Neural cell (in vitro differentiated cells): Measurements from ENCODE around the gene C1QTNF9B.

Experiments
- EP300 ChIP-seq: fragments of 450-650 bp; conservative IDR thresholded peaks from 2 replicates; pipeline ENCODE4 v1.6.1; 2014; ENCODE audit warnings: antibody characterized with exemption, mild to moderate bottlenecking, moderate library complexity; ENCODE audit not compliant: poor library complexity, severe bottlenecking
- POLR2AphosphoS5 ChIP-seq: IDR thresholded peaks from 2 replicates; pipeline ENCODE4 v1.6.1; 2012
- TAF1 ChIP-seq: IDR thresholded peaks from 2 replicates; pipeline ENCODE4 v1.6.1; 2012; ENCODE audit warnings: low read depth
- TF ChIP-seq, protein P1 (sequence below): fragments of 450-650 bp; IDR thresholded peaks from 2 replicates; pipeline ENCODE4 v1.5.1; 2014; ENCODE audit warnings: antibody characterized with exemption, mild to moderate bottlenecking, moderate library complexity; ENCODE audit not compliant: poor library complexity, severe bottlenecking
- TF ChIP-seq, protein P2 (sequence below): IDR thresholded peaks from 2 replicates; pipeline ENCODE4 v1.6.1; 2012; ENCODE audit warnings: borderline replicate concordance

DNA sequence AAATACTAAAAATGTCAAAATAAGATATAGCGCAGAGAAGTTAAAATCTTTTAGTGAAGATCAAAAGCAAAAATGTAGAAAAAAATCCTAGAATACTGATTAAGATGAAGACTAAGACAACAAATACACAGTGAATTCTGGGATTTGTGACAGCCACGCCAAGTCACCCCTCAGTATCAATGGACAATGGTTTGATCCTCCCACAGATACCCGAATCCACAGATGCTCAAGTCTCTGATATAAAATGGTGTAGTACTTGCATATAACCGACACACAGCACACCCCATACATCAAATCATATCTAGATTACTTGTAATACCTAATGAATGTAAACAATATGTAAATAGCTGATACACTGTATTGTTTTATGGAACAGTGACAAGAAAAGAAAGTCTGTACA is 14.0 kb downstream of the C1QTNF9B start:
- TF ChIP-seq, protein P1, sequence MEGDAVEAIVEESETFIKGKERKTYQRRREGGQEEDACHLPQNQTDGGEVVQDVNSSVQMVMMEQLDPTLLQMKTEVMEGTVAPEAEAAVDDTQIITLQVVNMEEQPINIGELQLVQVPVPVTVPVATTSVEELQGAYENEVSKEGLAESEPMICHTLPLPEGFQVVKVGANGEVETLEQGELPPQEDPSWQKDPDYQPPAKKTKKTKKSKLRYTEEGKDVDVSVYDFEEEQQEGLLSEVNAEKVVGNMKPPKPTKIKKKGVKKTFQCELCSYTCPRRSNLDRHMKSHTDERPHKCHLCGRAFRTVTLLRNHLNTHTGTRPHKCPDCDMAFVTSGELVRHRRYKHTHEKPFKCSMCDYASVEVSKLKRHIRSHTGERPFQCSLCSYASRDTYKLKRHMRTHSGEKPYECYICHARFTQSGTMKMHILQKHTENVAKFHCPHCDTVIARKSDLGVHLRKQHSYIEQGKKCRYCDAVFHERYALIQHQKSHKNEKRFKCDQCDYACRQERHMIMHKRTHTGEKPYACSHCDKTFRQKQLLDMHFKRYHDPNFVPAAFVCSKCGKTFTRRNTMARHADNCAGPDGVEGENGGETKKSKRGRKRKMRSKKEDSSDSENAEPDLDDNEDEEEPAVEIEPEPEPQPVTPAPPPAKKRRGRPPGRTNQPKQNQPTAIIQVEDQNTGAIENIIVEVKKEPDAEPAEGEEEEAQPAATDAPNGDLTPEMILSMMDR: no peak
- TF ChIP-seq POLR2AphosphoS5 (no peak), EP300 (no peak), TAF1 (no peak)
- TF ChIP-seq, protein P2, sequence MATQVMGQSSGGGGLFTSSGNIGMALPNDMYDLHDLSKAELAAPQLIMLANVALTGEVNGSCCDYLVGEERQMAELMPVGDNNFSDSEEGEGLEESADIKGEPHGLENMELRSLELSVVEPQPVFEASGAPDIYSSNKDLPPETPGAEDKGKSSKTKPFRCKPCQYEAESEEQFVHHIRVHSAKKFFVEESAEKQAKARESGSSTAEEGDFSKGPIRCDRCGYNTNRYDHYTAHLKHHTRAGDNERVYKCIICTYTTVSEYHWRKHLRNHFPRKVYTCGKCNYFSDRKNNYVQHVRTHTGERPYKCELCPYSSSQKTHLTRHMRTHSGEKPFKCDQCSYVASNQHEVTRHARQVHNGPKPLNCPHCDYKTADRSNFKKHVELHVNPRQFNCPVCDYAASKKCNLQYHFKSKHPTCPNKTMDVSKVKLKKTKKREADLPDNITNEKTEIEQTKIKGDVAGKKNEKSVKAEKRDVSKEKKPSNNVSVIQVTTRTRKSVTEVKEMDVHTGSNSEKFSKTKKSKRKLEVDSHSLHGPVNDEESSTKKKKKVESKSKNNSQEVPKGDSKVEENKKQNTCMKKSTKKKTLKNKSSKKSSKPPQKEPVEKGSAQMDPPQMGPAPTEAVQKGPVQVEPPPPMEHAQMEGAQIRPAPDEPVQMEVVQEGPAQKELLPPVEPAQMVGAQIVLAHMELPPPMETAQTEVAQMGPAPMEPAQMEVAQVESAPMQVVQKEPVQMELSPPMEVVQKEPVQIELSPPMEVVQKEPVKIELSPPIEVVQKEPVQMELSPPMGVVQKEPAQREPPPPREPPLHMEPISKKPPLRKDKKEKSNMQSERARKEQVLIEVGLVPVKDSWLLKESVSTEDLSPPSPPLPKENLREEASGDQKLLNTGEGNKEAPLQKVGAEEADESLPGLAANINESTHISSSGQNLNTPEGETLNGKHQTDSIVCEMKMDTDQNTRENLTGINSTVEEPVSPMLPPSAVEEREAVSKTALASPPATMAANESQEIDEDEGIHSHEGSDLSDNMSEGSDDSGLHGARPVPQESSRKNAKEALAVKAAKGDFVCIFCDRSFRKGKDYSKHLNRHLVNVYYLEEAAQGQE: no peak
